HepG2 (cell line): ENCODE measurements around the gene SNX13. TPM values are rescaled to one million over a fixed set of nuclear protein-coding genes. Genes with fewer than 3 reads are reported as not detected.

Experiments used
- CCDC6 ChIP-seq: sonication (generic); formaldehyde crosslinking; IDR thresholded peaks from 2 replicates; pipeline ENCODE4 v1.8.1; 2022; ENCODE audit warnings: mild to moderate bottlenecking, missing genetic modification reagents, moderate library complexity
- CENPX ChIP-seq: sonication (generic); formaldehyde crosslinking; IDR thresholded peaks from 2 replicates; pipeline ENCODE4 v1.9.0; 2021; ENCODE audit warnings: mild to moderate bottlenecking, missing genetic modification reagents, moderate library complexity
- EP300 ChIP-seq, 3 experiments: sonication (generic) in 1 of 3; formaldehyde crosslinking in 1 of 3; IDR thresholded peaks; 2 replicates each; pipeline versions ENCODE4 v1.5.1 to v1.6.1; 2011 to 2020; ENCODE audit warnings: low read depth in 2 of 3, low read length in 2 of 3, borderline replicate concordance in 1 of 3, improper control_type of control experiment in 1 of 3, mild to moderate bottlenecking in 1 of 3, missing genetic modification reagents in 1 of 3, moderate library complexity in 1 of 3
- KAT2B ChIP-seq: fragments of 150-350 bp; IDR thresholded peaks from 2 replicates; pipeline ENCODE4 v1.6.1; 2014; ENCODE audit warnings: low read depth, low read length, borderline replicate concordance
- NAIF1 ChIP-seq: sonication (generic); formaldehyde crosslinking; IDR thresholded peaks from 2 replicates; pipeline ENCODE4 v1.5.0; 2020; ENCODE audit warnings: mild to moderate bottlenecking, missing genetic modification reagents, borderline replicate concordance
- POLR2A ChIP-seq, 2 experiments: IDR thresholded peaks; 2 replicates each; pipeline ENCODE4 v1.6.1; 2011; ENCODE audit warnings: low read depth in 2 of 2, low read length in 2 of 2, mild to moderate bottlenecking in 1 of 2, moderate library complexity in 1 of 2; ENCODE audit not compliant: insufficient read depth in 1 of 2
- PRDM4 ChIP-seq: sonication (generic); formaldehyde crosslinking; IDR thresholded peaks from 2 replicates; pipeline ENCODE4 v1.9.0; 2021; ENCODE audit warnings: missing genetic modification reagents, borderline replicate concordance
- TARDBP ChIP-seq: sonication (generic); formaldehyde crosslinking; IDR thresholded peaks from 2 replicates; pipeline ENCODE4 v1.8.0; 2022; ENCODE audit warnings: mild to moderate bottlenecking, missing genetic modification reagents
- ZNF138 ChIP-seq: sonication (generic); formaldehyde crosslinking; IDR thresholded peaks from 2 replicates; pipeline ENCODE4 v1.5.0; 2020; ENCODE audit warnings: mild to moderate bottlenecking, low read depth, missing genetic modification reagents
- ZNF598 ChIP-seq: sonication (generic); formaldehyde crosslinking; IDR thresholded peaks from 2 replicates; pipeline ENCODE4 v1.5.1; 2020; ENCODE audit warnings: mild to moderate bottlenecking, missing genetic modification reagents, borderline replicate concordance
- ZNF777 ChIP-seq: sonication (generic); formaldehyde crosslinking; IDR thresholded peaks from 2 replicates; pipeline ENCODE4 v1.4.0; 2020; ENCODE audit warnings: missing genetic modification reagents
- ZSCAN25 ChIP-seq: sonication (generic); formaldehyde crosslinking; IDR thresholded peaks from 2 replicates; pipeline ENCODE4 v1.8.0; 2022; ENCODE audit warnings: mild to moderate bottlenecking, missing genetic modification reagents
- polyA plus RNA-seq, 8 experiments: library from polyadenylated mRNA; depleted of rRNA in 3 of 8; stranded (reverse) in 7 of 8; unstranded in 1 of 8; fragments of >200 nt; fragmentation: Illumina TruSeq in 4 of 8; extraction: Trizol in 4 of 8; gene quantifications; 2 replicates each; pipeline versions ENCODE4 v1.2.1 to v1.2.3, GENCODE V29; 2011 to 2016; ENCODE audit warnings: low read depth in 4 of 8, missing spikeins in 1 of 8, mixed read lengths in 1 of 8; ENCODE audit not compliant: insufficient read depth in 1 of 8
- total RNA-seq, 5 experiments: library from RNA; depleted of rRNA; stranded (reverse); fragments of >200 nt; fragmentation: Illumina TruSeq; extraction: Trizol; gene quantifications; 2 replicates each; pipeline ENCODE4 v1.2.3, GENCODE V29; 2016; ENCODE audit warnings: low read depth in 1 of 5

Gene SNX13
- total and polyA plus RNA-seq, 2 of the 13 experiments (the other 11 are each of a cell fraction or from before 2014, with no cell fraction given), result 14.3 to 32.3 TPM

GRCh38 chr7:17940302-17940883 lies at the start of gene SNX13 (continued):
- TF ChIP-seq ZNF138, result no peak
- TF ChIP-seq ZNF598, result 0 out of 2 replicates have a peak, but pooled peaks have one; percentile 19
- no peak for TF ChIP-seq CENPX (CRISPR knock-in tag)
- TF ChIP-seq KAT2B, result no peak
- no peak; the same call in 1 of the 2 replicates for TF ChIP-seq TARDBP (CRISPR knock-in tag)
- peak in 1 of 2 experiments; percentile 16; a peak in 1 of 4 replicates for TF ChIP-seq EP300 (IDR thresholded peaks at IDR 0.05; ENCODE audit: low read depth in 2 of 2, low read length in 2 of 2)
- 0 out of 2 replicates have a peak, but pooled peaks have one; percentile 28 for TF ChIP-seq EP300 (CRISPR knock-in tag; IDR thresholded peaks at IDR 0.05; ENCODE audit: borderline replicate concordance)
- peak; percentile 91 for TF ChIP-seq NAIF1 (CRISPR knock-in tag)
- TF ChIP-seq ZSCAN25 (CRISPR knock-in tag), result no peak
- TF ChIP-seq CCDC6, result peak; percentile 44; the same call in 1 of the 2 replicates
- peak; percentile 68; the same call in 1 of the 2 replicates for TF ChIP-seq ZNF777
- TF ChIP-seq PRDM4 (CRISPR knock-in tag), result no peak
- TF ChIP-seq POLR2A (IDR thresholded peaks at IDR 0.05; ENCODE audit: insufficient read depth in 1 of 2, low read depth in 2 of 2, low read length in 2 of 2), result peak; percentile 70 to 81
